Embryonic facial prominence (tissue), 1 donor: Measurements from ENCODE around the gene NFIX.

Experiments used
- DNase-seq: peaks from one replicate; pipeline ENCODE4 v3.0.0-alpha.2; 2016; ENCODE audit errors: extremely low spot score

The NFIX gene

DNA sequence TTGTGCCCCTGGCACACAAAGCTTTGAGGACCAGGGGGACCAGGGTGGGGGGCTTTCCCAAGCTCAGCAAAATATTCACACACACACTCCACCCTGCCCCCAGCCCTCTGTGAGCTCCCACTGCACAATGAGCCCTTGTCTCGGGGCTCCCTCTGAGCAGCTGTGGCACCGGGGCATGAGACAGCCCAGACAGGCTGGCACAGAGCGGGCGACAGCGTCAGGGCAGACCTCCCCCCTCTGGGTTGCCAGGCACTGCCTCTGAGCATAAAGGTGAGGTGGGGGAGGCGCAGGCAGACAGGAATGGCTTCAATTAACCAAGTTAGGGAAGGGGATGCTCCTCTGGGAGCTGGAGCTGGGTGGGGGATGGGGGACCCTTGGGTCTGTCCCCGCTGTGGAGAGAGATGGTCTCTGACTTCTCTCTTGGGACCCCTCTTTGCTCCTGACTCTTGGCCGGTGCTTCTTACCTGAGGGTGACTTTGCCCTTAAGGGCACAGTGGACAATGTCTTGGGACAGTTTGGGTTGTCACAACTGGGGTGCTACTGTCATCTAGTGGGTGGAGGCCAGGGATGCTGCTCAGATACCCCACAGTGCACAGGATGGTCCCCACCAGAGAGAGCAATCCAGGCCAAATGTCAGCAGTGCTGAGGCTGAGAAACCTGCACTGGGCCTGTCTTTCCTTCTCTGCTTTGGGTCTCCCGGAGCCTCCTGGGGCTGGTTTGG, 77.1 kb downstream of the NFIX start:
- DNase-seq: no peak

DNA sequence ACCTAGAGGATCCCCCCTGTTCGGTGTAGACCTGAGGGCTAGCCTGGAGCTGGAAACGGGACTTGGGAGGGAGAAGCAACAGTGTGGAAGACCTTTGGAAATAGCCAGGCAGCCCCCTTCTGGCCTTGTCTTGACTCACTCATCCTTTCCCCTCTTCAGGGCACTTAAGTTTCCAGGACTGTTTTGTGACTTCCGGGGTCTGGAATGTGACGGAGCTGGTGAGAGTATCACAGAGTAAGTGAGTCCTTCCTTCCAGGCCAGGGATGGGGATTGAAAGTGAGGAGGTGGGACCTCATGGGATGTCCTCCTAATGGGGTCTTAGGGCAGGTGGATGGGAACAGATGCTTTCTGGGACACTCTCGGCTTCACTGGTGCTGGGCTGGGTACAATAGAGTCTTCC, 78.0 kb downstream of the NFIX start:
- no peak for DNase-seq

GRCh38 chr19:13074378-13074777, 79.1 kb downstream of the NFIX start:
- no peak for DNase-seq

- DNase-seq: no peak
Observed at GRCh38 chr19:13076320-13076719, 81.0 kb downstream of the NFIX start.

DNA sequence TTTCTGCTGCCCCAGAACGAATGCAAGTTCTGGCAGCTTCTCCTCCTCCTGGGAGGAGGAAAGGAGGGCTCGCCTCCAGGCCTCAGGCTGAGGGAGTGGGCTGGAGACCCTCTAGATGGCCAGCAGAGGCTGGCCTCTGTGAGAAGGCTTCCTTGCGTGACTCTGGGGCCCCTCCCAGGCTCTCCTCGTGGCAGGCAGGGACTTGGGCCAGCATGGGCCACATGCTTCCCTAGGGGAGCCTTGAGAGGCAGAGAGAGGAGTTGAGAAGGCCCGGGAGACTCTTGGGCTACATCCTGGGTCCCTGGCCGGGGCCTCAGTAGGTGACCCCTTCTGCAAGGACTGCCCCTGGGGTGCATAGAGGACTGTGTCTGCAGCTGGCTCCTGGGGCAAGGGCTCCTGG, 81.5 kb downstream of the NFIX start:
- DNase-seq: no peak

DNA sequence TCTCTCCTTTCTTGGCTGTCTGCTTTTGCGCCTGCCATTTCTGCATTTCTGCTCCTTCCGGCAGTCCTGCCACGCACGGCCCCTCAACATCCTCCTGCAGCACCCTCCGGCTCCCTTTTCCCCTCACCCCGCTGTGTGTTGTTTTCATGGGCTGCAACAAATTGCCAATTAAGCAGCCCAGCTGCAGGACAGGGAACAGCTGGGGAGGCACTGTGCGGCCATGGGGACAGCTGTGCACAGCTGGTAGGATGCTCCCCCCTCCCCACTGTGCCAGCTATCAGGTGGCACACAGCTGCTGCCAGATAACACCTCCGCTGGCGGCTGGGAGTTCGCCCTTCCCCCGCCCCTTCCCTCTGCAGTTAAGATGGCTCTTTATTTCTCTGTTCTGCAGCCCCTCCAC, 82.0 kb downstream of the NFIX start:
- no peak for DNase-seq

DNA sequence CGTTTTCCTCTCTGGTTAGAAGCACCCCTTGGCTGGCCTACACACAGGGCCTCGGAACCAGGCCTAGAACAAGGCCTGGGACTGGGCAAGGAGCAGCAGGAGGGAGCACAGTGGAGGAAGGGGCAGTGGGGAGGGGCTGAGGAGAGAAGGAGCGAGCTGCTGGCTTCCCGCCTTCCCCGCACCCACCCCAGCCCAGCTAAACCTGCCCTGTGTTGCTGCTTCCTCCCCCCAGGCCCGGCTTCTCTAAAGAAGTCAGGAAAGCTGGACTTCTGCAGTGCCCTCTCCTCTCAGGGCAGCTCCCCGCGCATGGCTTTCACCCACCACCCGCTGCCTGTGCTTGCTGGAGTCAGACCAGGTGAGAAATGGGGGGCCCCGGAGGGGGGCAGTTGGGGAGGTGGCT, 83.1 kb downstream of the NFIX start:
- DNase-seq: no peak

GRCh38 chr19:13078897-13079541, 83.7 kb downstream of the NFIX start:
- no peak for DNase-seq

DNA sequence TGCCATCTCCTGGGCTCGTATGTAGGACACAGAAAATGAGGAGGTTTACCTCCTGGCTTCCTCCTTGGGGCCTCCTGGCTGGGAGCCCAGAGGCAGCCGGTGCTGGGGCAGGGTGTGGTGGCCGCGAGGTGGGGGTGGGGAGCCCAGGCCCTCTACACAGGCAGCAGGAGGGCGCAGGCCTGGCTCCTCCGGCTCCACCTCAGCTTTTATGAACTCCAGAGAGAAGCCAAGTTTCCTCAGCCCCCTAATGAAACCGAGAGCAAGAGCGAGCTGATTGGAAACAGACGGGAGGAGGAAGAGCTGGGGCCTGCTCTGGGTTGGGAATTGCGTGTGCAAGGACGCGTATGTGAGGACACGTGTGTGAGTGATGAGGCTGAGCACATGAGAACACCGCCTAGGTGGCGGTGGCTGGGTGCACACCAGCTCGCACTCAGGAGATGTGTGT, 84.3 kb downstream of the NFIX start:
- DNase-seq: peak; percentile 89

DNA sequence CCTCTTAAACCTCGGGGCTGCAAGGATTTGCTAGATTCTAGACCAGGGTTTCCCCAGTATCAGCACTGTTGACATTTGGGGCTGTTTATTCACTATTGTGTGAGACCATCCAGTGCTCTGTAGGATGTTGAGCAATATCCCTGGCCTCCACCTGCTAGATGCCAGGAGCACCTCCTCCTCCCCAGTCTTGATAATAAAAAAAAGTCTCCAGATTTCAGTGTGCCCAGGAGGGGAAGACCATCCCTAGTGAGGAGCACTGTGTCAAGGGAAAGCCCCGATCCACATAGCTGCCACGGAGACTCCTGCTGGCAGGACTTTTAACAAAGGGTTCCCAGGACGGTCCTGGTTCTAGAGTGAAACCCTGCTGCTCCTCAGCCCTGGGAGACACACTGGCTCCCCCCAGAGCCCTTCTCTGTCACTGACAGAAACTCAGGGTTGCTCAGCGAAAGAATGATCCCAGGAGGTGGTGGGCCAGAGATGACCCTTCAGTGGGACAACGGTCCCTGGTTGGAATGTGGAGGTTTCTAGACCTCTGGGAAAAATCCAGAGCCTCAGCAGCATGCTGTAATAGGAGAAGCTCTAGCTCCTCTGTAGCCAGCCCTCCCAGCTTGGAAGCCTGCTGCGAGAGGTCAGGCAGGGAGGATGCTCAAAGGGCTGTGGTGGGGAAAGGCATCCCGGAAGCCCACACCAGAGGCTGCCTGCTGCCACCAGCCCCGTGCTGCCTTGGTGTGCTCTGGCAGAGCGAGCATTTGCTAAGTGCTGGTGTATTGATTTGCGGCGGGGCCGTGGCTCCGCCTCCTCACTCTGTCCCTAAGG, 87.1 kb downstream of the NFIX start:
- DNase-seq: no peak

DNA sequence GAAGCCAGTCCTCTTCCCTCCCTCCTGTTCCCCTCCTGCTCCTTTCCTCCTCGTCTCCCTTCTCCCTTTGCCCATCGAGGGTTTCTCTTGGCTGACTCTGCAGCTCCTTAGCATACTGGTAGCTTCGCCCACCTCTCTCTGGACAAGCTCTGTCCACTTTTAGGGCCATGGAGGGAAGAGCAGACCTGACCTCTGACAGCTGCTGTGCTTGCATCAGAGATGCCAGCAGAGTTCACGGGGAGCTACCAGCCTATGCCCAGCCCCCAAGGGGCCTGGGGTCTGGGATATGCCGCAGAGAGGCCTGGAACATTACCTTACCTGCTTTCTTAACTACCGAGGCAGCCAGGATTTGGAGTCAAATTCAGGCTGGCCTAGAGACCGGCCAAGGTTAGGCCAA, 87.7 kb downstream of the NFIX start:
- DNase-seq: no peak

GRCh38 chr19:13083627-13084026, 88.4 kb downstream of the NFIX start:
- no peak for DNase-seq

GRCh38 chr19:13085666-13086065, 90.4 kb downstream of the NFIX start:
- DNase-seq: no peak

GRCh38 chr19:13086341-13086740, 91.1 kb downstream of the NFIX start:
- DNase-seq: no peak

DNA sequence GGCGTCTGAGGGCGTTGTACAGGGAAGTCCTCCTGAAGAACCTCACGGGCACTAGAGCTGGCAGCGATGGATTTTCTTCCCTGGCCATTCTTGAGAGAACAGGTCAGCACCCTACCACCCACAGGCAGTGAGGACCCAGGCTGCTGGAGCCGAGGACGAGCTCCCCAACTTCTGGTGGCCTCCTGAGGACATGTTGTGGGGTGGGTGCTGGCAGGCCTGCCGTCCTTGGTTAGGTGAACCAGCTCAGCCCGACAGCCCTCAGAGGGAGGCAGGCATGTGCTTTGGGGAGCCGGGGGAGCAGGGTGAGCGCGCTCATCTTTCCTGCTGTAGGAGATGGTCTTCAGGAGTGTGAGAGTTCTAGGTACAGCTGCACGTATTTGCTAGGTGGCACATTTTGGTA, 92.0 kb downstream of the NFIX start:
- no peak for DNase-seq

DNA sequence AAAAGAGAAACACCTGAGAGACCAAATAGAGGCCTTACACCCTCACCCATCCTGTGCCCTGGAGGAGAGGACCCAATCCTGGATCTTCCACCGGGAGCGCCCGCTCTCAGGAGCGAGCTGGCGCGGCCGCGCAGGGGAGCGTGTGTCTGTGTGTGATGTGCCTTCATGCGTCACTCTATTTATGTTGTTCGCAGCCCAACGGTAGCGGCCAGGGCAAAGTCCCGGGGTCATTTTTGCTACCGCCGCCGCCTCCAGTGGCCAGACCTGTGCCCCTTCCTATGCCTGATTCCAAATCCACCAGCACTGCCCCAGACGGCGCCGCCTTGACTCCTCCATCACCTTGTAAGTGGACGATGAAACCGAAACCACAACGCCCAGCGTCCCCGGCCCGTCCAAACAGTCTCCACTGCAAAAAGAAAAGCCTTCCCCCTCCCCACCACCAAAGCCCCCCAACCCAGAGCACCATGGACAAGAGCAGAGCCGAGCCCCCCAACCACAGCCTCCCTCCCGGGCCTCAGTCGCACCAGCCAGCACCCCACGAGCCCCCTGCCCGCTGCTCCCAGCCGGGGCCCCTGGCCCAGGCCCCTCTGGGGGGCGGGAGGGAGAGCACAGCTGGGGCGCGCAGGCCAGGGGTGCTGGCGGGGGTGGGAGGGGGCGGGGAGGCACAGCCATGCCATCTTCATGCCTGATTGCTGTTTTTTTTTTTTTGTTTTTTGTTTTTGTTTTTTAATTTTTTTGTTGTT, 92.7 kb downstream of the NFIX start:
- DNase-seq: no peak

GRCh38 chr19:13089139-13089856, 94.0 kb downstream of the NFIX start:
- DNase-seq: no peak

DNA sequence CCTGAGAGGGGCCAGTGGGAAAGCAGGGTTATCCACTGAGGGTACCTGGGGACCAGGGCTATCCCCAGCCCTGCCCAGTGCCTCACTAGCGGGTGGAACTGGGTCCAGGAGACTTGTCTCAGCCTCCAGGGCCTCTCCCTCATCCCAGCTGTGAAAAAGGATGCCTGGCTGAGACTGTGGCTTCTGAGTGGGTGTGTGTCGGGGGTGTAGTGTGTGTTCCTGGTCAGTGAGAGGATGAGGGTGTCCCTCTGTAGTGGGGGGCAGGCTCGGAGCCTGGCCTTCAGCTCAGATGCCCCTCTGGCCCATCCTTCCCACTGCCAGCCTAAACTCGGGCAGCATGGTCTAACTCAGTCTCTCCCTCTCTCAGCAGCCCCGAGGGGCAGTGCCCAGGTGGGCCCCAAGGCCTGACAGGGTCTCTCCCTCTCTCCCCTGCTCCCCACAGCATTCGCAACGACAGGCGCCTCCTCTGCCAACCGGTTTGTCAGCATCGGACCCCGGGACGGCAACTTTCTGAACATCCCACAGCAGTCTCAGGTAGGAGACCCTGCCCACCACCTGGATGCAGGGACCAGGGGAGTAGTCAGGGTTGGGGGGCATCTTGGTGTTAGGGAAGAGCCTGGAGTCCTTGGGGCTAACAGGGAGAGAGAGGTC, 94.7 kb downstream of the NFIX start:
- no peak for DNase-seq

DNA sequence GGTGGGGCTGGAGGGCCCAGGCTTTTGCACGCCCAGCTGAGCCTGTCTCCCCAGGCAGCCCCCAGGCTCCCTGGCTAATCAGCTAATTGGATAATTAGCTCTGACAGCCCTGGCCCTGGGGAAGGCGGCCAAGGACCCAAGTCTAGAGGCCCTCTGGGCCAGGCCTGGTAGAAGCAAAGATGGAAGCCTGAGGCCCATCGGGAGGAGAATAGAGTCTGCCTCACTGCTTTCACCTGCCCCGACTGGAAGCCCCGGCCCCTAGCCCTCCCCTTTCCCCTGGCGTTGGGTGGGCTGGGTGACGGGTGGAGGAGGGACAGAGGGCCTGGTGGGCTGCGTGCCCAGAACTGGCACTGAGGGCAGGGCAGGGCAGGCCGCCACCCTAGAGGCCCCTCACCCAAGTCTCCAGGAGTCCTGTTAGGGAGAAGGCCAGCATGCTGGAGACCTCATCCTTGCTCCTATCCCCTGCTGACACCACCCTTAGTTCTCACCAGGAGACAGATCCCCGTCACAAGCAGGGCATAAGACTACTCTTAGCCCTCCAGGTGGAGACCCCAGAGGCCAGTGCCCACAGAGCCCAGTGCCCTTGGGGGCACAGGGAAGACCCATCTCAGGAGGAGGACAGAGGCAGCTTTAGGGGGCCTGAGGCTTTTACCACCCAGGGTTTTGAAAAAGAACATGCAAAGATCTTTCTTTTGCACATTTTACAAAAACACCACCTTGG, 95.4 kb downstream of the NFIX start:
- DNase-seq: no peak
